SK-N-SH (cell line): ENCODE measurements around the gene PROM2.

Experiments used
- CTCF ChIP-seq: fragments of 200-600 bp; sonication (generic); IDR thresholded peaks from 2 replicates; pipeline ENCODE4 v1.6.1; 2017; ENCODE audit warnings: antibody characterized with exemption, mild to moderate bottlenecking, moderate library complexity
- POLR2AphosphoS5 ChIP-seq: IDR thresholded peaks from 2 replicates; pipeline ENCODE4 v1.6.1; 2012; ENCODE audit warnings: low read depth, low read length
- RCOR1 ChIP-seq: fragments of 150-350 bp; IDR thresholded peaks from 2 replicates; pipeline ENCODE4 v1.6.1; 2017; ENCODE audit warnings: antibody characterized with exemption, low read length

- TF ChIP-seq CTCF (no peak), POLR2AphosphoS5 (no peak), RCOR1 (no peak)
Observed at GRCh38 chr2:95271381-95271971, 2.8 kb upstream of the PROM2 start.
